Stomach (tissue), 4 donors: ENCODE data around the gene KMT2E.

Experiments used
- POLR2A ChIP-seq, 4 donors: fragments of 450-650 bp; IDR thresholded peaks; one replicate each; pipeline ENCODE4 v1.6.1; 2016; ENCODE audit warnings: antibody characterized with exemption in 4 of 4, control low read depth in 2 of 4, mild to moderate bottlenecking in 1 of 4, moderate library complexity in 1 of 4
- TF ChIP-seq, protein P1 (sequence below), 7 experiments: fragments of 450-650 bp in 4 of 7; fragments of 200-600 bp in 3 of 7; sonication (generic) in 3 of 7; IDR thresholded peaks; one replicate each; pipeline ENCODE4 v1.5.1; 2016 to 2019; ENCODE audit warnings: antibody characterized with exemption in 7 of 7, control low read depth in 2 of 7, mild to moderate bottlenecking in 1 of 7

DNA sequence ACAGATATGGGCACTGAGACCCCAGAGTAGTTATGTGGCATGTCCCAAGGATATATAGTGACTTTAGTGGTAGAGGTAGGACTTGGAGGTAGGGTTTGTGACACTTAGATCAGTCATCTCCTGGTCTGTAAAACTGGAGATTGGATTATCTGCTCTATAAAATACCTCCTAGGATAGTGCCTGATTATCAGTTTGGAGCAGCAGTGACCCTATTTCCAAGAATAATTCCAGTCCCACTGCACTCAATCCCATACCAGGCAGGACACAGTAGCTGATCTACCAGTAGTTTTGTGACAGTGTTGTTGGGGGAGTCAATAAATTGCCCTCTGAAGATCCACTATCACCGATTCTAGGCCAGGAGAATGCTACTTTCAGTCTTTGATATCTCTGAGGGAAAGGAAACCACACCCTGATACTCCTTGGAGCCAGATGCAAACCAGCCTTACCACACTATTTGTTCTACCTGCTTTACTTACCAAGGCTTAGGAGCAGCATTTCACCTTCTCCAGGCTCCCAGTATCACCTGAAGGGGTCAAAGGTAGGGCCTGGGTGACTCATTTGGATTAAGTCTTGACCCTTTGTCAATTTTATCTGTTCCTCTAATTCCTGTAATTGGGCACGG lies 30.6 kb downstream of the KMT2E start:
- TF ChIP-seq POLR2A (IDR thresholded peaks at IDR 0.05): no peak
- TF ChIP-seq, protein P1, sequence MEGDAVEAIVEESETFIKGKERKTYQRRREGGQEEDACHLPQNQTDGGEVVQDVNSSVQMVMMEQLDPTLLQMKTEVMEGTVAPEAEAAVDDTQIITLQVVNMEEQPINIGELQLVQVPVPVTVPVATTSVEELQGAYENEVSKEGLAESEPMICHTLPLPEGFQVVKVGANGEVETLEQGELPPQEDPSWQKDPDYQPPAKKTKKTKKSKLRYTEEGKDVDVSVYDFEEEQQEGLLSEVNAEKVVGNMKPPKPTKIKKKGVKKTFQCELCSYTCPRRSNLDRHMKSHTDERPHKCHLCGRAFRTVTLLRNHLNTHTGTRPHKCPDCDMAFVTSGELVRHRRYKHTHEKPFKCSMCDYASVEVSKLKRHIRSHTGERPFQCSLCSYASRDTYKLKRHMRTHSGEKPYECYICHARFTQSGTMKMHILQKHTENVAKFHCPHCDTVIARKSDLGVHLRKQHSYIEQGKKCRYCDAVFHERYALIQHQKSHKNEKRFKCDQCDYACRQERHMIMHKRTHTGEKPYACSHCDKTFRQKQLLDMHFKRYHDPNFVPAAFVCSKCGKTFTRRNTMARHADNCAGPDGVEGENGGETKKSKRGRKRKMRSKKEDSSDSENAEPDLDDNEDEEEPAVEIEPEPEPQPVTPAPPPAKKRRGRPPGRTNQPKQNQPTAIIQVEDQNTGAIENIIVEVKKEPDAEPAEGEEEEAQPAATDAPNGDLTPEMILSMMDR (IDR thresholded peaks at IDR 0.05): no peak
